GM19328 (cell line): ENCODE measurements around the gene CELA2B.
"Not testable (repeated sequence)": the region's sequence is repeated elsewhere in the genome, so short reads cannot be mapped to it uniquely, and the experiment has no call there.

ENCODE experiments used
- ATAC-seq: cut with Tn5 transposase; IDR thresholded peaks from one replicate; pipeline ENCODE4 v1.9.1; 2021; ENCODE audit warnings: mild to moderate bottlenecking, moderate library complexity; ENCODE audit not compliant: unreplicated experiment

Gene CELA2B

DNA sequence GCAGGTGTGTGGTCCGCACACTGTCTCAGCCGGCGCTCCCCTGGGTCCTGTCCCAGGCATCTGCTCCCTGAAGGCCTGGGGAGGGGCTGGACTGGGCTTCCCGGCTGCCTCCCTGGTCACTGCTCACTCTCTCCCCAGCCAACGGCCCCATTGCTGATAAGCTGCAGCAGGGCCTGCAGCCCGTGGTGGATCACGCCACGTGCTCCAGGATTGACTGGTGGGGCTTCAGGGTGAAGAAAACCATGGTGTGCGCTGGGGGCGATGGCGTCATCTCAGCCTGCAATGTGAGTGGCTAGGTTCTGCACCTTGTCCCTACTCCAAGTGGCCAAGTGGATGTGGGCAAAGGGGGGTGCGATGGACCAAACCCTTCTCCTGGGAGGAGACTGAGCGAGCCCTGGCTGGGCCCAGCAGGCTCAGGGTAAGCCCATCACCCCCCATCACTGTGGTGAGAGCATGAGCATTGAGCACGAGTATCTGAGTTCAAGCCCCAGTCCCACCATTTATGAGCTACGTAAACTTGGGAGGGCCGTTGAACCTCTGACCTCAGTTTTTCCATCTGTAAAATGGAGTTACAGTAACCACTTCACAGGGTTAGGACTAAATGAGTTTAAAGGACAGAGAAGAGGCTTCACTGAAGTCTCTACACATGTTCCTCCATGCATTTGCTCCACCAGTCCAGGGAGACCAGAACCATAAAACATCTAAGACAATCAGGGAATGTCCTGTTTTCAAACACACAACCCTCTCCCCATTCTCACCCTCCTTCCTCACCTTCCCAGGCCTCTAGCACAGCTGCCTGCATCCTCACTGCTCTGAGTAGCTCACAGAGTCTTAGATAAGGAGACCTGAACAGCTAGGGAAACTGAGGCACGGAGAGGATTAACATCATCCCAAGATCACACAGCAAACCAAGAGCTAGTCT, 31.2 kb upstream of the CELA2B start:
- no peak for ATAC-seq

DNA sequence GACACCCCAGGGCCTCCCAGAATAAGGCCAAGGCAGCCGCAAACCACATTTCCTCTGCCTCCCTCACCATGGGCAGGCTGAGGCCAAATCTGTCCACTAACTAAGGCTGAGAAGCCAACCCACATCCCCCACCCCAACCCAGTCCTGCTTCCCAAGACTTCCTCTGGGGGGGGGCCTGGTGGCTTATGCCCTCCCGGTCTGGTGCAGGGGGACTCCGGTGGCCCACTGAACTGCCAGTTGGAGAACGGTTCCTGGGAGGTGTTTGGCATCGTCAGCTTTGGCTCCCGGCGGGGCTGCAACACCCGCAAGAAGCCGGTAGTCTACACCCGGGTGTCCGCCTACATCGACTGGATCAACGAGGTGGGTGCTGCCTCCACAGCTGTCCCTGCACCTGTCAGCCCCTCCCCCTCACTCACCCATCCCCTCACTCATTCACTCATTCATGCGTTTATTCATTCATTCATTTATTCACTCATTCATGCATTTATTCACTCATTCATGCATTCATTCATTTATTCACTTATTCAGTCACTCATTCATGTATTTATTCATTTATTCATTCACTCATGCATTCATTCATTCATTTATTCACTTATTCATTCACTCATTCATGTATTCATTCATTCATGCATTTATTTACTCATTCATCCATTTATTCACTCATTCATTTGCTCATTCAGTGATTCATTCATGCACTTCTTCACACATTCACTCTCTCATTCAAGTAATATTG, 30.3 kb upstream of the CELA2B start:
- ATAC-seq = no peak

DNA sequence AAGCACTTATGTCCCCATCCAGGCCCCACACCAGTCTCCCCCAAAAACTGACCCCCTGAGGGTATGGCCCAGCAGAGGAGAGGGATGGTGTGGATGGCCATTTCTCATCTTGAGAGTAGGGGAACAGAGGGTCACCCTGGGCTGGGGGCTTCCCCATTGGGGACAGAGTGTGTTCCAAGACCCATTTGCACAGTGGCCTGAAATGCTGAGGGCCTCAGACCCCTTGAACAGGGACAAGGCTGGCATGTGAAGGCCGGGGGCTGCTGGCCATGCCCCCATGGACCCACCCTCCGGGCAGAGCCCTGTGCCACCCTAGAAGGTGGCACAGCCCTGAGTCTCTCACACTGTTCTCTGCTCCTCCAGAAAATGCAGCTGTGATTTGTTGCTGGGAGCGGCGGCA, 29.7 kb upstream of the CELA2B start:
- no peak for ATAC-seq

DNA sequence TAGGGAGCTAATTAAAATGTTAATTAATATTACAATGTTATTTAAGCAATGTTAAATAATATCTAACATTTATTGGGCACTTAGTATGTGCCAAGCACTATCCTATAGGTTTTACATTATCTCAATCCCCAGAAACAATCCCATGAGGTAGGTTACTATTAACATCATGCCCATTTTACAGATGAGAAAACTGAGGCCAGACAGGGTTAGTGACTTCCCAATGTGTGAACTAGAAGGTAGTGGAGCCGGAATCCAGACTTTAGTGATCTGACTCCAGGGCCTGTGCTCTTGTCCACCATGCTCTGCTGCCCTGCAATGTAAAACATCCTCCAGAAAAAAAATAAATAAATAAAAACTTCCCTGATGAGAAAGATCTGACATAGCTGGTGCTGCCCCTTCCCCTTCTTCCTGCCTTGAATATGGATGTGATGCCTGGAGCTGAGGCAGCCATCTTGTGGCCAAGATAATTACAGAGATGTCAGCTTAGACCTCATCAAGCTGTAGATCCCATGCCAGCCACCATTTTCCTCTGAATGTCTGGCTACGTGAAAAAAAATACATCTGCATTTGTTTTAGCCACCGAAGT, 26.9 kb upstream of the CELA2B start:
- no peak for ATAC-seq

- no peak for ATAC-seq
These were observed 26.3 kb upstream of the CELA2B start for GRCh38 chr1:15449567-15449966.

DNA sequence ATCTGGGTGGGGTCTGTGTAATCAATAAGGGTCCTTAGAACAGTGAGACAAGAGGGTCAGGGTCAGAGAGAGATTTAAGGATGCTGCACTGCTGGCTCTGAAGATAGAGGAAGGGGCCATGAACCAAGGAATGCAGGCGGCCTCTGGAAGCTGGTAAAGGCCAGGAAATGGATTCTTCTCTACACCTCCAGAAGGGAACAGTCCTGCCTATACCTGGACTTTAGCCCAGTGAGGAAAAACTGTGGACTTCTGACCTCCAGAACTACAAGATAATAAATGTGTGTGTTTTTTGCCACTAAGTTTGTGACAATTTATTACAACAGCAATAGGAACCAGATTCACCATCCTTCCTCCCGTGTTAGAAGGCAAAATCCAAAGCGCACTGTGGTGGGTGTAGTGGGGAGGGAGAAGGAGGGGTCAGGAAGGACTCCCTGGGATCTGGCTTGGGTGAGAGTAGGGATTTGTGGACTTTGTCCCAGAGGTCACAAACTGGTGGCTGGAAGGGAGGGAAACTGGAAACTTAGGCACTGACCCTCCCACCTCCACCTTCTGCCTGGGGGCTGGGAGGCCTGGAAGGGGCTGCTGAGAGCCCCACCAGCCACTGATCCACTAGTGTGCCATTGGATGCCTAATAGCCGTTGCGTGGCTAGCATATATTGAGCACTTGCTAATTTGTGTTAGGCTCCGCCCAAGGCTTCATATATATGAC, 24.7 kb upstream of the CELA2B start:
- ATAC-seq = no peak

DNA sequence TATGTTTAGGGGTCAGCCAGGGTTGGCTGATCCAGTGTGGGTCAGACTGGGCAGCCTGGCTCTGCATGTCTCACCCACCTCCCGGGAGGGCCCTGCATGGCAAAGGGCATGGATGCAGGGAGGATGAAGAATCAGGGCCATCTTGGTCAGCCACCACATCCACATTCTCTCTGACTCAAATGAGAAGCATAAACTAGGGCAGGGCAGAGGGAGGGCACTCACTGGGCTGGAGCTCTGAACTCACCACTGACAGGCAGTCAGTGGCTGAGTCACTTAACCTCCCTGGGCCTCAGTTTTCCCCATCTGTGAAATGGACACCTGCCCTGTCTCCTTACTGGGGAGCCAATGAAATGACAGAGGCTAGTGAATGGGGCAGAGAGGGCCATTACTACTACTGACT, 23.7 kb upstream of the CELA2B start:
- no peak for ATAC-seq

DNA sequence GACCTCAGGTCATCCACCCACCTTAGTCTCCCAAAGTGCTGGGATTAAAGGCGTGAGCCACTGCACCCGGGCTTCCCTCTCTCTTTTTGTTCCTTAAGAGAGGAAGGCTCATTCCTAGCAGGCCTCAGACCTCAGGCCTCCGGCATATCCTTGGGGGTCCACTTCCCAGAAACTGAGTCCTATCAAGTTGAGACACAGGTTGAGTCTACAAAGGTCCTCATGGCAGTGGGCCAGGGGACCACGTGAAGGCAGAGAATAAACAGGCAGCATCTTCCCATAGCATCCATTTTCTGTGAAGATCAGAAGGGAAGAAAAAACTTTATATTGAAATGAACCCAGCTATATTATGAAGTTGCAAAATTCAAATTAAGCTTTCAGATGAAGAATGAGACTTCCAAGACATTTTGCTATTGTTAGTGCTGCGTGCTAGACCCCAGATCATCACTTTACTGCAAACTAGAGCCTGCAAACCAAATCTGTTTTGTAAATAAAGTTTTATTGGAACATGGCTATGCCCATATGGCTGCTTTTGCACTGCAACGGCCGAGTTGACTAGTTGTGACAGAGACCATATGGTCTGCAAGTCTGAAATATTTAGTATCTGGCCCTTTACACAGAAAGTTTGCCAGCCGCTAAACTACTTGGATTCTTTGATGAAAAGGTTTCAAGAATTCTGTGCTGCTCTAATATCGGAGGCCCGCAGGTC, 22.9 kb upstream of the CELA2B start:
- ATAC-seq = no peak

DNA sequence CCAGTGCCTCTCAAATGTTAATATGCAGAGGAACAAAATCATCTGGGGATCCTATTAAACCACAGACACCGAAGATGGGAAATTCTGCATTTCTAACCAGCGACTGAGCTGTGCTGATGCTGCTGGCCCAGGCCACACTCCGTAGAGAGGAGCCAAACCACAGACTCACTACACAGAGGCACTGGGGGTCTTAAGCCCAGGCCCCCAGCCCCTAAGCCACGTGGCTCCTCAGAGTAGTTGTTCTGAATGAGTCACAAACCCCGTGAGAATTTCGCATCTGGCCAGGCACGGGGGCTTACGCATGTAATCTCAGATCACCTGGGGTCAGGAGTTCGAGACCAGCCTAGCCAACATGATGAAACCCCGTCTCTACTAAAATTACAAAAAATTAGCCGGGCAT, 22.2 kb upstream of the CELA2B start:
- ATAC-seq = no peak

- no peak for ATAC-seq
These were observed 21.6 kb upstream of the CELA2B start for GRCh38 chr1:15454256-15454655.

DNA sequence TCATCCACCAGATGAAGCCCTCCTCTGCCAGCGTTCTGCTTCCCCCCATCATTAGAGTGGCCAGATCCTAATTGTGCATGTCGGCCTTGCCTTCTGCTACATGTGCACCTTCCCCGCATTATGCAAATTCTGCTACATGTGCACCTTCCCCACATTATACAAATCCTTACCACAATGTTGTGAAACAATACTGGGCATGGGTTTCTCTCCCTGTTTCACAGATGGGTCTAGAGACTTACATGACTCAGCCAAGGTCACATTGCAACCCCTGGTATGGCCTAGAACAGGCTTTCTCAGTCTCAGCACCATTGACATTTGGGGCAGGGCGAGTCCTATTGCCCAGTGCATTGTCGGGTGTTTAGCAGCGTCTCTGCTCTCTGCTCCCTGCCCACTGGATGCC, 20.4 kb upstream of the CELA2B start:
- no peak for ATAC-seq

DNA sequence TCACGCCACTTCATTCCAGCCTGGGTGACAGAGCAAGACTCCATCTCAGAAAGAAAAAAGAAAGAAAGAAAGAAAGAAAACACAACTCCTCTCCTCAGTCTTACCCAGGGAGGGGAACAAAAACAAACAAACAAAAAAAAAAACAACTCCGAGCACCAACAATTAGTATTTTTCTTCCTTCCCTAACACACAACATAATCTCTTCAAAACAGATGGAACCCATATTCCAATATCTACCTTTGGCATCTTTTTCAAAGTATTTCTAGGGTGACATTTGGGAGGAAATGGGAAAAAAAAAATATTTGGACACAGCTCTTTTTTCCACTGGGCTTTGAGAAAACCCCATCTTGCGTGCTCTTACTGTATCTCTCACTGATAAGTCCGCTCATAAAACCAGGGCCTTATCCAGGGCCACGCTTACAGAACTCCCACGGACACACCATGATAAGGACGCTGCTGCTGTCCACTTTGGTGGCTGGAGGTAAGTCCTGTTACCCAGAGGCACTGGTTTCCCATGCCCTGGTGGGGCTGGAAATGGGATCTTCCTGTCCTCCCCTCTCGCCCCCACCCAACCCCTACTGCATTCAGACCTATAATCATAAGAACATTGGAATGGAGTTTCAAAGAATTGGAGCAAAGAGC, 19.5 kb upstream of the CELA2B start, which contains the start of gene CELA2A:
Gene CELA2A, plus strand, starts transcription at position 420 of the 642 bp plus-strand sequence. Its CDS starts 22 bp downstream, at position 442.
- no peak for ATAC-seq

GRCh38 chr1:15457585-15457984, 18.3 kb upstream of the CELA2B start:
- ATAC-seq = no peak

DNA sequence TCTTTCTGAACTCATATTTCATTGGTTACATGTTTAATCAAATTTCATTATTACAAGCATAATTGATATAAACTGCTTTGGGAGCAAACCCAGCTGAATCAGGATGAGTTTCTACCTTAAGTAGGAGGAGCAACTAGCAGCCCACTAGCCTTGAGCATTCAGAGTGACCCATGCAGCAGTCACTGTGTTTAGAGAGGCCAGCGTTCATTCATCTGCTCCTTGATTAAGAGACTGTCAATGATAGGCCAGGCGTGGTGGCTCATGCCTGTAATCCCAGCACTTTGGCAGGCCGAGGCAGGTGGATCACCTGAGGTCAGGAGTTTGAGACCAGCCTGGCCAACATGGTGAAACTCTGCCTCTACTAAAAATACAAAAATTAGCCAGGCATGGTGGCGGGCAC, 17.5 kb upstream of the CELA2B start:
- not testable (repeated sequence) for ATAC-seq

DNA sequence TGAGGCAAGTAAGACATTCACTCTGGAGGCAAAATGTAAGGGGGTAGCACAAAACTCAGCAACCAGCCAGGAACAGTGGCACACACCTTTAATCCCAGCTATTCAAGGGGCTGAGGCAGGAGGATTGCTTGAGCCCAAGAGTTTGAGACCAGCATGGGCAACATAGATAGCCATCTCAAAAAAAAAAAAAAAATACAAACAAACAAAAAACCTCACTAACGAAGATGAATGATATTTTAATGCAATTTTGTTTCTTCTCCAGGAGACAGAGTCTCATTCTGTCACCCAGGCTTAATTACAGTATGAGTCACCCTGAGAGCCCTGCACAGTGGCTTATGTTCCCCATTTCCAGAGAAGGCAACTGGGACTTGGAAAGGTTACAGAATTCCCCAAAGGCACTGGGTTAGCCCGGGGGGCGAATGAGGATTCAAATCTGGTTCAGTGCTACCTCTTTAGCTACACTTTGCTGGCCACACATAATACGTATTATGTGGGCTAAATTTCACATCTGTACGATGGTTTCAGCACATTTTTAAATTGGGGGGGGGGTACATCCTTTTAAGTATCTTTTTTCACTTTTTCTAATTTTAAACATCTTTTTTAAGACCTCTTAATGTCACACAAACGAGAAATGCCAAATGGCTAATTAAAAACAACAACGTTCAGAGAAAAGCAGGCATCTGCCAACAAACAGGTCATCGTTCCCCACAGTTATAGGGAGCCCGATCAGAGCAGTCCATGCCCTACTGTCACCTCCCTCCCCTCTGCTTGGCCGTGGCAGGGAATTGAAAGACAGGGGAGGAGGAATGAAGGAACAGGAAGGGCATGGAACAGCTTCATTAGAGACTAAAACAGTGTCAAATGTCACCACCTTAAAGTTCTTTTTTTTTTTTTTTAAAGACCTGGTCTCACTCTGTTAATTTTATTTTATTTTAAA, 15.9 kb upstream of the CELA2B start:
- ATAC-seq = no peak

DNA sequence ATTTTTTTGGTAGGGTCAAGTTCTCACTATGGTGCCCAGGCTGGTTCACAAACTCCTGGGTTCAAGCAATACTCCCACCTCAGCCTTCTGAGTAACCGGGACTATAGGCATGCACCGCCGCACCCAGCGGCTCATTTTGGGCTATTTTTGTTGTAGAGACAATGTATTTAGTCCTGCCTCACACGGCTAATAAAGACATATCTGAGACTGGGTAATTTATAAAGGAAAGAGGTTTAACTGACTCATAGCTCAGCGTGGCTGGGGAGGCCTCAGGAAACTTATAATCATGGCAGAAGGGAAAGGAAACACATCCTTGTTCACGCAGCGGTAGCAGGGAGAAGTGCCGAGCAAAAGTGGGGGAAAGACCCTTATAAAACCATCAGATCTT, 15.2 kb upstream of the CELA2B start:
- no peak for ATAC-seq

GRCh38 chr1:15463064-15463800, 12.7 kb upstream of the CELA2B start:
- not testable (repeated sequence) for ATAC-seq

DNA sequence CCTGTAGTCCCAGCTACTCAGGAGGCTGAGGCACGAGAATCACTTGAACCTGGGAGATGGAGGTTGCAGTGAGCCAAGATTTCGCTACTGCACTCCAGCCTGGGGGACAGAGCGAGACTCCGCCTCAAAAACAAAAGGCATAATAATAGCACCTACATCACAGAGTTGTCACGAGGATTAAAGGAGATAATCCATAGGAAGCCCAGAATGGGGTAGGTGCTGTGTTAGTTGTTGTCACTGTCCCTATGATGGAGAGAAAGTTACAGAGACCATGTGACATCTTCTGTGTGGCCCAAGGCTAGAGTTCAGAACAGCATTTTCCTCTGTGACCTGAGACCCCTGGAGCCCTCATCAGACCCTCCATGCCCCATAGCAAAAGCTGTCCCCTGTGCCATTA, 12.0 kb upstream of the CELA2B start:
- not testable (repeated sequence) for ATAC-seq
